MM.1S (cell line): ENCODE measurements around the gene NID2.

Source experiments
- DNase-seq: peaks from one replicate; pipeline ENCODE4 v3.0.0-alpha.2; 2015
- H2AFZ ChIP-seq: fragments of 300-600 bp; sonication (generic); 2 replicates; pipeline ENCODE4 v1.6.0; 2016; ENCODE audit warnings: antibody characterized with exemption, low read length
- H3F3A ChIP-seq: fragments of 300-600 bp; sonication (generic); 2 replicates; pipeline ENCODE4 v1.6.1; 2016; ENCODE audit warnings: mild to moderate bottlenecking, antibody characterized with exemption, low read length, moderate library complexity, mixed read lengths; ENCODE audit not compliant: insufficient read depth
- H3K27ac ChIP-seq: fragments of 300-600 bp; sonication (generic); 2 replicates; pipeline ENCODE4 v1.5.1; 2016; ENCODE audit warnings: mild to moderate bottlenecking, low read length
- H3K27me3 ChIP-seq: fragments of 300-600 bp; sonication (generic); replicated peaks from 2 replicates; pipeline ENCODE4 v1.6.0; 2016; ENCODE audit warnings: low read length; ENCODE audit not compliant: insufficient read depth
- H3K36me3 ChIP-seq: fragments of 300-600 bp; sonication (generic); replicated peaks from 2 replicates; pipeline ENCODE4 v1.6.1; 2016; ENCODE audit warnings: mild to moderate bottlenecking, low read length, mixed read lengths; ENCODE audit not compliant: insufficient read depth
- H3K4me1 ChIP-seq: fragments of 300-600 bp; sonication (generic); 2 replicates; pipeline ENCODE4 v1.6.1; 2016; ENCODE audit warnings: low read length, mixed read lengths
- H3K4me2 ChIP-seq: fragments of 300-600 bp; sonication (generic); 2 replicates; pipeline ENCODE4 v1.6.0; 2016; ENCODE audit warnings: low read depth, low read length
- H3K4me3 ChIP-seq: fragments of 300-600 bp; sonication (generic); 2 replicates; pipeline ENCODE4 v1.5.1; 2016; ENCODE audit warnings: low read length, mixed read lengths
- H3K79me2 ChIP-seq: fragments of 300-600 bp; sonication (generic); 2 replicates; pipeline ENCODE4 v1.6.1; 2016; ENCODE audit warnings: mixed run types, low read length, mixed read lengths
- H3K9ac ChIP-seq: fragments of 300-600 bp; sonication (generic); 2 replicates; pipeline ENCODE4 v1.6.1; 2016; ENCODE audit warnings: low read length, mixed read lengths
- H3K9me2 ChIP-seq: fragments of 300-600 bp; sonication (generic); replicated peaks from 2 replicates; pipeline ENCODE4 v1.6.1; 2016; ENCODE audit warnings: mild to moderate bottlenecking, low read length, mixed read lengths; ENCODE audit not compliant: insufficient read depth
- H3K9me3 ChIP-seq: fragments of 300-600 bp; sonication (generic); replicated peaks from 2 replicates; pipeline ENCODE4 v1.6.1; 2016; ENCODE audit warnings: mild to moderate bottlenecking, low read length, mixed read lengths; ENCODE audit not compliant: insufficient read depth
- H4K20me1 ChIP-seq: fragments of 300-600 bp; sonication (generic); 2 replicates; pipeline ENCODE4 v1.6.1; 2016; ENCODE audit warnings: mild to moderate bottlenecking, low read length, moderate library complexity, mixed read lengths; ENCODE audit not compliant: insufficient read depth
- CTCF ChIP-seq: fragments of 300-600 bp; sonication (generic); IDR thresholded peaks from 2 replicates; pipeline ENCODE4 v1.5.1; 2016; ENCODE audit warnings: antibody characterized with exemption, low read length, mixed read lengths
- EZH2 ChIP-seq: fragments of 300-600 bp; sonication (generic); optimal IDR thresholded peaks from 2 replicates; pipeline ENCODE3; 2017; ENCODE audit warnings: low read depth, mild to moderate bottlenecking, antibody characterized with exemption, low read length, mixed read lengths
- EZH2phosphoT487 ChIP-seq: fragments of 300-600 bp; sonication (generic); IDR thresholded peaks from 2 replicates; pipeline ENCODE4 v1.6.1; 2018; ENCODE audit warnings: antibody characterized with exemption, low read length

Gene NID2

GRCh38 chr14:51959928-51960327, 108.9 kb downstream of the NID2 start:
- H3K27me3 ChIP-seq, result no peaks in the 10 kb centered on the region
- no peak overlapping the region for H3K4me2 ChIP-seq
- H3K79me2 ChIP-seq, result no peaks in the 10 kb centered on the region
- H3K36me3 ChIP-seq, result no peaks in the 10 kb centered on the region
- H2AFZ ChIP-seq, result no peak overlapping the region
- no peak for TF ChIP-seq EZH2
- TF ChIP-seq CTCF, result no peak
- no peak for TF ChIP-seq EZH2phosphoT487
- no peaks in the 10 kb centered on the region for H3K4me1 ChIP-seq
- no peak for DNase-seq
- H3K27ac ChIP-seq, result no peak overlapping the region
- no peak overlapping the region for H3K4me3 ChIP-seq
- no peaks in the 10 kb centered on the region for H3K9me3 ChIP-seq
- H3F3A ChIP-seq, result no peaks in the 10 kb centered on the region
- no peaks in the 10 kb centered on the region for H4K20me1 ChIP-seq
- no peaks in the 10 kb centered on the region for H3K9me2 ChIP-seq
- no peak overlapping the region for H3K9ac ChIP-seq

- DNase-seq, result no peak
- H3K79me2 ChIP-seq, result no peaks in the 10 kb centered on the region
- H2AFZ ChIP-seq, result no peak overlapping the region
- no peaks in the 10 kb centered on the region for H3K9me2 ChIP-seq
- no peak overlapping the region for H3K4me2 ChIP-seq
- no peaks in the 10 kb centered on the region for H3K36me3 ChIP-seq
- no peak overlapping the region for H3K9ac ChIP-seq
- H3F3A ChIP-seq, result no peaks in the 10 kb centered on the region
- no peak for TF ChIP-seq CTCF
- TF ChIP-seq EZH2, result no peak
- TF ChIP-seq EZH2phosphoT487, result no peak
- no peaks in the 10 kb centered on the region for H3K27me3 ChIP-seq
- no peaks in the 10 kb centered on the region for H3K4me1 ChIP-seq
- H3K4me3 ChIP-seq, result no peak overlapping the region
- no peaks in the 10 kb centered on the region for H3K9me3 ChIP-seq
- H3K27ac ChIP-seq, result no peak overlapping the region
- H4K20me1 ChIP-seq, result no peaks in the 10 kb centered on the region
These were observed 110.9 kb downstream of the NID2 start for GRCh38 chr14:51957950-51958349.
